HEK293 (cell line): Measurements from ENCODE around the gene TMEM130.

Experiments used
- CTCF ChIA-PET: fragments of 350-600 bp; formaldehyde crosslinking; extraction: SDS; loops from one replicate; lab custom pipeline; 2021; ENCODE audit warnings: antibody characterized with exemption; lab: Yijun Ruan, JAX
- POLR2A ChIA-PET: fragments of 300-600 bp; formaldehyde crosslinking; extraction: SDS; loops from one replicate; lab custom pipeline; 2020; ENCODE audit warnings: antibody characterized with exemption, inconsistent platforms; lab: Yijun Ruan, JAX
- H3K27ac ChIP-seq: fragments of 200-500 bp; sonication (Bioruptor generic); 2 replicates; pipeline ENCODE4 v1.5.1; 2014; ENCODE audit warnings: low read depth, low read length, control low read depth, inconsistent platforms; ENCODE audit errors: extremely low read depth
- H3K36me3 ChIP-seq, 2 experiments: fragments of 200-500 bp in 1 of 2; sonication (Bioruptor generic) in 1 of 2; 1 replicate in 1 of 2; 2 replicates in 1 of 2; pipeline ENCODE4 v1.5.1; 2014 to 2017; ENCODE audit warnings: inconsistent platforms in 2 of 2, low read length in 2 of 2; ENCODE audit not compliant: control insufficient read depth in 2 of 2, insufficient read depth in 1 of 2
- H3K4me1 ChIP-seq: fragments of 200-500 bp; sonication (Bioruptor generic); 2 replicates; pipeline ENCODE4 v1.5.1; 2014; ENCODE audit warnings: mild to moderate bottlenecking, low read length, inconsistent platforms; ENCODE audit not compliant: control insufficient read depth, insufficient read depth
- H3K4me3 ChIP-seq: 2 replicates; pipeline ENCODE4 v1.5.1; 2011; ENCODE audit warnings: low read depth, mild to moderate bottlenecking, control low read depth, low read length, moderate library complexity
- H3K9me3 ChIP-seq: fragments of 200-500 bp; sonication (Bioruptor generic); 2 replicates; pipeline ENCODE4 v1.5.1; 2014; ENCODE audit warnings: low read depth, low read length, inconsistent platforms; ENCODE audit not compliant: control insufficient read depth, insufficient read depth
- HOXC10 ChIP-seq: sonication (generic); formaldehyde crosslinking; IDR thresholded peaks from 2 replicates; pipeline ENCODE4 v1.8.1; 2023; ENCODE audit warnings: mild to moderate bottlenecking, missing genetic modification reagents
- HOXD13 ChIP-seq: sonication (generic); formaldehyde crosslinking; IDR thresholded peaks from 2 replicates; pipeline ENCODE4 v1.8.0; 2022; ENCODE audit warnings: missing genetic modification reagents, borderline replicate concordance
- KLF10 ChIP-seq: fragments of 450-650 bp; IDR thresholded peaks from 2 replicates; pipeline ENCODE4 v1.5.1; 2018; ENCODE audit warnings: missing biosample characterization, mild to moderate bottlenecking, missing genetic modification characterization
- ZEB2 ChIP-seq: fragments of 450-650 bp; formaldehyde crosslinking; IDR thresholded peaks from 2 replicates; pipeline ENCODE4 v1.5.1; 2016; ENCODE audit warnings: missing biosample characterization, missing genetic modification characterization
- ZNF133 ChIP-seq: fragments of 450-650 bp; formaldehyde crosslinking; IDR thresholded peaks from 2 replicates; pipeline ENCODE4 v1.5.1; 2016; ENCODE audit warnings: missing biosample characterization, missing genetic modification characterization
- ZNF174 ChIP-seq: fragments of 450-650 bp; formaldehyde crosslinking; IDR thresholded peaks from 2 replicates; pipeline ENCODE4 v1.5.0; 2017; ENCODE audit warnings: missing biosample characterization, mild to moderate bottlenecking, missing genetic modification characterization
- ZNF2 ChIP-seq: fragments of 450-650 bp; formaldehyde crosslinking; IDR thresholded peaks from 2 replicates; pipeline ENCODE4 v1.5.1; 2016; ENCODE audit warnings: missing biosample characterization, missing genetic modification characterization
- ZNF214 ChIP-seq: fragments of 450-650 bp; formaldehyde crosslinking; IDR thresholded peaks from 2 replicates; pipeline ENCODE4 v1.5.1; 2017; ENCODE audit warnings: missing biosample characterization, mild to moderate bottlenecking, missing genetic modification characterization, borderline replicate concordance
- ZNF221 ChIP-seq: fragments of 450-650 bp; formaldehyde crosslinking; IDR thresholded peaks from 2 replicates; pipeline ENCODE4 v1.5.1; 2017; ENCODE audit warnings: missing biosample characterization, missing genetic modification characterization, borderline replicate concordance
- ZNF266 ChIP-seq: fragments of 450-650 bp; formaldehyde crosslinking; IDR thresholded peaks from 2 replicates; pipeline ENCODE4 v1.5.1; 2016; ENCODE audit warnings: missing biosample characterization, missing genetic modification characterization, low read depth
- ZNF302 ChIP-seq: fragments of 450-650 bp; formaldehyde crosslinking; IDR thresholded peaks from 2 replicates; pipeline ENCODE4 v1.5.1; 2016; ENCODE audit warnings: missing biosample characterization, missing genetic modification characterization, low read depth
- ZNF501 ChIP-seq: fragments of 450-650 bp; formaldehyde crosslinking; IDR thresholded peaks from 2 replicates; pipeline ENCODE4 v1.5.1; 2016; ENCODE audit warnings: missing biosample characterization, missing genetic modification characterization
- ZNF521 ChIP-seq: fragments of 450-650 bp; formaldehyde crosslinking; IDR thresholded peaks from 2 replicates; pipeline ENCODE4 v1.5.1; 2017; ENCODE audit warnings: missing biosample characterization, mild to moderate bottlenecking, missing genetic modification characterization
- ZNF544 ChIP-seq: fragments of 450-650 bp; formaldehyde crosslinking; IDR thresholded peaks from 2 replicates; pipeline ENCODE4 v1.5.0; 2017; ENCODE audit warnings: missing biosample characterization, missing genetic modification characterization
- ZNF624 ChIP-seq: fragments of 450-650 bp; formaldehyde crosslinking; IDR thresholded peaks from 2 replicates; pipeline ENCODE4 v1.5.1; 2017; ENCODE audit warnings: missing biosample characterization, missing genetic modification characterization
- ZNF629 ChIP-seq: fragments of 450-650 bp; formaldehyde crosslinking; IDR thresholded peaks from 2 replicates; pipeline ENCODE4 v1.5.1; 2017; ENCODE audit warnings: missing biosample characterization, missing genetic modification characterization
- ZNF658 ChIP-seq: fragments of 450-650 bp; formaldehyde crosslinking; IDR thresholded peaks from 2 replicates; pipeline ENCODE4; 2016; ENCODE audit warnings: missing biosample characterization, missing genetic modification characterization
- ZNF837 ChIP-seq: fragments of 450-650 bp; formaldehyde crosslinking; IDR thresholded peaks from 2 replicates; pipeline ENCODE4 v1.5.1; 2016; ENCODE audit warnings: missing biosample characterization, missing genetic modification characterization
- TF ChIP-seq, protein P1 (sequence below): fragments of 450-650 bp; formaldehyde crosslinking; IDR thresholded peaks from 2 replicates; pipeline ENCODE4 v1.5.1; 2016; ENCODE audit warnings: missing biosample characterization, missing genetic modification characterization
- TF ChIP-seq, protein P2 (sequence below): fragments of 450-650 bp; formaldehyde crosslinking; IDR thresholded peaks from 2 replicates; pipeline ENCODE4 v1.5.1; 2016; ENCODE audit warnings: missing biosample characterization, missing genetic modification characterization, low read depth
- TF ChIP-seq, protein P3 (sequence below): fragments of 450-650 bp; formaldehyde crosslinking; IDR thresholded peaks from 2 replicates; pipeline ENCODE4 v1.5.1; 2016; ENCODE audit warnings: missing biosample characterization, missing genetic modification characterization
- TF ChIP-seq, protein P4 (sequence below): fragments of 450-650 bp; formaldehyde crosslinking; IDR thresholded peaks from 2 replicates; pipeline ENCODE4 v1.5.1; 2016; ENCODE audit warnings: missing biosample characterization, missing genetic modification characterization
- TF ChIP-seq, protein P5 (sequence below): fragments of 450-650 bp; formaldehyde crosslinking; IDR thresholded peaks from 2 replicates; pipeline ENCODE4 v1.5.1; 2016; ENCODE audit warnings: missing biosample characterization, missing genetic modification characterization
- TF ChIP-seq, protein P6 (sequence below): fragments of 450-650 bp; formaldehyde crosslinking; IDR thresholded peaks from 2 replicates; pipeline ENCODE4 v1.5.1; 2016; ENCODE audit warnings: missing biosample characterization, missing genetic modification characterization, low read depth

The TMEM130 gene

DNA sequence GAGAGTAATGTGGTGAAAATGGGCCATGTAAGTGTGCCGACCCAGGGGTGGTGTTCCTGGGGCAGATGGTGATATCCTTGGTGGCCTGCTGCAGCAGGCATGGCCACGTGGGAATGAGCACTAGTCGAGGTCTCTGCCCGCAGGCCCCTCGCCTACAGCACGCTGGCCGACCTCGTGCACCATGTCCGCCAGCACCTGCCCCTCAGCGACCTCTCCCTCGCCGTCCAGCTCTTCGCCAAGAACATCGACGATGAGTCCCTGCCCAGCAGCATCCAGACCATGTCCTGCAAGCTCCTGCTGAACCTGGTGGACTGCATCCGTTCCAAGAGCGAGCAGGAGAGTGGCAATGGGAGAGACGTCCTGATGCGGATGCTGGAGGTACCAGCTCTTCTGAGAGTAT is 38.8 kb upstream of the TMEM130 start:
- Histone ChIP-seq H3K9me3 (no peaks in the 10 kb centered on the region), H3K4me1 (no peaks in the 10 kb centered on the region), H3K4me3 (no peak overlapping the region), H3K27ac (no peak overlapping the region), H3K36me3 (peaks cover 59 to 94% of the 10 kb centered on the region in 2 experiments)
- TF ChIP-seq, protein P1, sequence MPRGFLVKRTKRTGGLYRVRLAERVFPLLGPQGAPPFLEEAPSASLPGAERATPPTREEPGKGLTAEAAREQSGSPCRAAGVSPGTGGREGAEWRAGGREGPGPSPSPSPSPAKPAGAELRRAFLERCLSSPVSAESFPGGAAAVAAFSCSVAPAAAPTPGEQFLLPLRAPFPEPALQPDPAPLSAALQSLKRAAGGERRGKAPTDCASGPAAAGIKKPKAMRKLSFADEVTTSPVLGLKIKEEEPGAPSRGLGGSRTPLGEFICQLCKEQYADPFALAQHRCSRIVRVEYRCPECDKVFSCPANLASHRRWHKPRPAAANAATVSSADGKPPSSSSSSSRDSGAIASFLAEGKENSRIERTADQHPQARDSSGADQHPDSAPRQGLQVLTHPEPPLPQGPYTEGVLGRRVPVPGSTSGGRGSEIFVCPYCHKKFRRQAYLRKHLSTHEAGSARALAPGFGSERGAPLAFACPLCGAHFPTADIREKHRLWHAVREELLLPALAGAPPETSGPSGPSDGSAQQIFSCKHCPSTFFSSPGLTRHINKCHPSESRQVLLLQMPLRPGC (tag by site-specific recombination) = no peak
- TF ChIP-seq, protein P2, sequence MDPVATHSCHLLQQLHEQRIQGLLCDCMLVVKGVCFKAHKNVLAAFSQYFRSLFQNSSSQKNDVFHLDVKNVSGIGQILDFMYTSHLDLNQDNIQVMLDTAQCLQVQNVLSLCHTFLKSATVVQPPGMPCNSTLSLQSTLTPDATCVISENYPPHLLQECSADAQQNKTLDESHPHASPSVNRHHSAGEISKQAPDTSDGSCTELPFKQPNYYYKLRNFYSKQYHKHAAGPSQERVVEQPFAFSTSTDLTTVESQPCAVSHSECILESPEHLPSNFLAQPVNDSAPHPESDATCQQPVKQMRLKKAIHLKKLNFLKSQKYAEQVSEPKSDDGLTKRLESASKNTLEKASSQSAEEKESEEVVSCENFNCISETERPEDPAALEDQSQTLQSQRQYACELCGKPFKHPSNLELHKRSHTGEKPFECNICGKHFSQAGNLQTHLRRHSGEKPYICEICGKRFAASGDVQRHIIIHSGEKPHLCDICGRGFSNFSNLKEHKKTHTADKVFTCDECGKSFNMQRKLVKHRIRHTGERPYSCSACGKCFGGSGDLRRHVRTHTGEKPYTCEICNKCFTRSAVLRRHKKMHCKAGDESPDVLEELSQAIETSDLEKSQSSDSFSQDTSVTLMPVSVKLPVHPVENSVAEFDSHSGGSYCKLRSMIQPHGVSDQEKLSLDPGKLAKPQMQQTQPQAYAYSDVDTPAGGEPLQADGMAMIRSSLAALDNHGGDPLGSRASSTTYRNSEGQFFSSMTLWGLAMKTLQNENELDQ (tag by site-specific recombination) = no peak
- TF ChIP-seq HOXC10 (CRISPR knock-in tag) (no peak), ZEB2 (tag by site-specific recombination) (no peak), ZNF214 (tag by site-specific recombination) (no peak), HOXD13 (no peak), KLF10 (tag by site-specific recombination) (no peak), ZNF658 (tag by site-specific recombination) (no peak), ZNF624 (tag by site-specific recombination) (no peak), ZNF837 (tag by site-specific recombination) (no peak), ZNF221 (no peak), ZNF521 (tag by site-specific recombination) (no peak), ZNF174 (tag by site-specific recombination) (no peak), ZNF2 (tag by site-specific recombination) (no peak)
- POLR2A ChIA-PET = no interaction called here
- CTCF ChIA-PET = interaction anchor here (0.7 kb wide), 1 partner anchor 887 kb away, joined by 3 read pairs; no protein-coding TSS in a partner anchor

DNA sequence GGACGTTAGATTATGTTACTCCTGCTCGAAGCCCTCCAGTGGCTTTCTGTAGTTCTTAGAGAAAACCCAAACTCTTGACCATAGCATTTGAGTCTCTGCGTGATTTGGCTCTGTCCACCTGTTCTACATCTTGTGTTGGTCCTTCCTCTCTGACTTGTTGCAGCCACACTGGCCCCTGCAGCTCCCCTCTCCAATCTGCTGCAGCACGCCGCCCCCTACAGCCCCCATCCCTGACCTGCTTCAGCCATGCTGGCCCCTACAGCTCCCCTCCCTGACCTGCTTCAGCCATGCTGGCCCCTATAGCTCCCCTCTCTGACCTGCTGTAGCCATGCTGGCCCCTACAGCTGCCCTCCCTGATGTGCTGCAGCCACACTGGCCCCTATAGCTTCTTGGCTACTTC is 37.8 kb upstream of the TMEM130 start:
- TF ChIP-seq, protein P3, sequence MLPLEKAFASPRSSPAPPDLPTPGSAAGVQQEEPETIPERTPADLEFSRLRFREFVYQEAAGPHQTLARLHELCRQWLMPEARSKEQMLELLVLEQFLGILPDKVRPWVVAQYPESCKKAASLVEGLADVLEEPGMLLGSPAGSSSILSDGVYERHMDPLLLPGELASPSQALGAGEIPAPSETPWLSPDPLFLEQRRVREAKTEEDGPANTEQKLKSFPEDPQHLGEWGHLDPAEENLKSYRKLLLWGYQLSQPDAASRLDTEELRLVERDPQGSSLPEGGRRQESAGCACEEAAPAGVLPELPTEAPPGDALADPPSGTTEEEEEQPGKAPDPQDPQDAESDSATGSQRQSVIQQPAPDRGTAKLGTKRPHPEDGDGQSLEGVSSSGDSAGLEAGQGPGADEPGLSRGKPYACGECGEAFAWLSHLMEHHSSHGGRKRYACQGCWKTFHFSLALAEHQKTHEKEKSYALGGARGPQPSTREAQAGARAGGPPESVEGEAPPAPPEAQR = no peak
- TF ChIP-seq ZNF302 (tag by site-specific recombination) (no peak), ZNF133 (peak; percentile 55; the same call in 1 of the 2 replicates)
- Histone ChIP-seq H3K36me3 (peaks cover 57 to 93% of the 10 kb centered on the region in 2 experiments), H3K9me3 (no peaks in the 10 kb centered on the region), H3K4me3 (no peak overlapping the region), H3K4me1 (no peaks in the 10 kb centered on the region), H3K27ac (no peak overlapping the region)
- ChIA-PET POLR2A (no interaction called here), CTCF (interaction anchor here (0.7 to 0.9 kb wide), 2 partner anchors 29 to 886 kb away, joined by 3 read pairs; partner anchors contain the start of gene TRRAP)

DNA sequence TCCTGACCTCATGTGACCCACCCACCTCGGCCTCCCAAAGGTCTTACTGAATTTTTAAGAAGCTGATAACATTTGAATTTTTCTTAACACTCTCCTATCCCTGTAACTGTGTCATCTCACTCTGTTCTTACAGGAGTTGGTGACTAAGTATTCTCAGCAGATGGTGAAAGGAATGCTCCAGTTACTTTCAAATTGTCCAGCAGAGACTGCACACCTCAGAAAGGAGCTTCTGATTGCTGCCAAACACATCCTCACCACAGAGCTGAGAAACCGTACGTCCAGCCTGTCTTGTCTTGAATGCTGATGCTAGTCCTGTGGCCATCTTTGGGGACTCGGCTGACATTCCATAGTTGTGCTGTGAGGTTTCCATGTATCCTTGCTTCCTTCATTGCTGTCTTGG is 33.4 kb upstream of the TMEM130 start:
- Histone ChIP-seq H3K4me1 (no peaks in the 10 kb centered on the region), H3K36me3 (peaks cover 63 to 93% of the 10 kb centered on the region in 2 experiments), H3K9me3 (no peaks in the 10 kb centered on the region), H3K4me3 (no peak overlapping the region), H3K27ac (no peak overlapping the region)
- CTCF ChIA-PET = interaction anchor here (0.5 kb wide), 1 partner anchor 67 kb away, joined by 3 read pairs; no protein-coding TSS in a partner anchor
- POLR2A ChIA-PET = no interaction called here
- TF ChIP-seq, protein P4, sequence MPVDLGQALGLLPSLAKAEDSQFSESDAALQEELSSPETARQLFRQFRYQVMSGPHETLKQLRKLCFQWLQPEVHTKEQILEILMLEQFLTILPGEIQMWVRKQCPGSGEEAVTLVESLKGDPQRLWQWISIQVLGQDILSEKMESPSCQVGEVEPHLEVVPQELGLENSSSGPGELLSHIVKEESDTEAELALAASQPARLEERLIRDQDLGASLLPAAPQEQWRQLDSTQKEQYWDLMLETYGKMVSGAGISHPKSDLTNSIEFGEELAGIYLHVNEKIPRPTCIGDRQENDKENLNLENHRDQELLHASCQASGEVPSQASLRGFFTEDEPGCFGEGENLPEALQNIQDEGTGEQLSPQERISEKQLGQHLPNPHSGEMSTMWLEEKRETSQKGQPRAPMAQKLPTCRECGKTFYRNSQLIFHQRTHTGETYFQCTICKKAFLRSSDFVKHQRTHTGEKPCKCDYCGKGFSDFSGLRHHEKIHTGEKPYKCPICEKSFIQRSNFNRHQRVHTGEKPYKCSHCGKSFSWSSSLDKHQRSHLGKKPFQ (tag by site-specific recombination) = no peak
- no peak for TF ChIP-seq ZNF629 (tag by site-specific recombination)
- TF ChIP-seq ZNF624 (tag by site-specific recombination) = no peak
- TF ChIP-seq, protein P5, sequence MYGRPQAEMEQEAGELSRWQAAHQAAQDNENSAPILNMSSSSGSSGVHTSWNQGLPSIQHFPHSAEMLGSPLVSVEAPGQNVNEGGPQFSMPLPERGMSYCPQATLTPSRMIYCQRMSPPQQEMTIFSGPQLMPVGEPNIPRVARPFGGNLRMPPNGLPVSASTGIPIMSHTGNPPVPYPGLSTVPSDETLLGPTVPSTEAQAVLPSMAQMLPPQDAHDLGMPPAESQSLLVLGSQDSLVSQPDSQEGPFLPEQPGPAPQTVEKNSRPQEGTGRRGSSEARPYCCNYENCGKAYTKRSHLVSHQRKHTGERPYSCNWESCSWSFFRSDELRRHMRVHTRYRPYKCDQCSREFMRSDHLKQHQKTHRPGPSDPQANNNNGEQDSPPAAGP = no peak
- no peak for TF ChIP-seq ZNF266 (tag by site-specific recombination)
- TF ChIP-seq, protein P6, sequence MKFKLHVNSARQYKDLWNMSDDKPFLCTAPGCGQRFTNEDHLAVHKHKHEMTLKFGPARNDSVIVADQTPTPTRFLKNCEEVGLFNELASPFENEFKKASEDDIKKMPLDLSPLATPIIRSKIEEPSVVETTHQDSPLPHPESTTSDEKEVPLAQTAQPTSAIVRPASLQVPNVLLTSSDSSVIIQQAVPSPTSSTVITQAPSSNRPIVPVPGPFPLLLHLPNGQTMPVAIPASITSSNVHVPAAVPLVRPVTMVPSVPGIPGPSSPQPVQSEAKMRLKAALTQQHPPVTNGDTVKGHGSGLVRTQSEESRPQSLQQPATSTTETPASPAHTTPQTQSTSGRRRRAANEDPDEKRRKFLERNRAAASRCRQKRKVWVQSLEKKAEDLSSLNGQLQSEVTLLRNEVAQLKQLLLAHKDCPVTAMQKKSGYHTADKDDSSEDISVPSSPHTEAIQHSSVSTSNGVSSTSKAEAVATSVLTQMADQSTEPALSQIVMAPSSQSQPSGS (tag by site-specific recombination) = no peak
- TF ChIP-seq ZNF501 = no peak
- no peak for TF ChIP-seq ZNF544 (tag by site-specific recombination)
